ENCODE measurements around the gene SCN5A.
A peak's percentile ranks its signal among the peaks of the same experiment; 100 is the strongest.

SCN5A gene

GRCh38 chr3:38620236-38620635 lies 29.3 kb downstream of the SCN5A start:
- no peak for DNase-seq

GRCh38 chr3:38618343-38618742 lies 31.1 kb downstream of the SCN5A start:
- no peak for DNase-seq

GRCh38 chr3:38617586-38617985 lies 31.9 kb downstream of the SCN5A start:
- no peak for DNase-seq

- no peak for DNase-seq
These were observed 32.4 kb downstream of the SCN5A start for GRCh38 chr3:38617137-38617536.

DNA sequence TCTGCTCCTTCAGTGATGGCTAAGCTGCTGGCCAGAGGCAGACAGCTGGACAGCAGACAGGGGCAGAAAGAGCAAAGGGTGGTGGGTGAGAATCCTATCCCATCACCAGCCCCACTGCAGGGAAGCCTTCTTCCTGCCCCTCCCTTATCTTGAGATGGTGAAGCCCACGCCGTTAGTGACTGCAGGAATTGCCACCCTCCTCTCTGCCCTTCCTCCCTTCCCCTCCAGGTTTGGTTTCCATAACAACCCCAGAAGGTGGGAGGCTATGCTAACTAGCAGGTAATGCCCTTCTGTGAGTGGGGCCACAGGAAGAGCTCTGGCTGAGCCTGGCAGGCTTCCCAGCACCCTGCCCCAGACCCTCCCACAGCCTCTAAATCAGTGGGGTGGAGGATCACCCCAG lies 32.8 kb downstream of the SCN5A start:
- no peak for DNase-seq

- DNase-seq, result peak; percentile 9
These were observed 33.4 kb downstream of the SCN5A start for GRCh38 chr3:38616111-38616510.

GRCh38 chr3:38614651-38615352 lies 34.7 kb downstream of the SCN5A start:
- peak; percentile 11 for DNase-seq

DNA sequence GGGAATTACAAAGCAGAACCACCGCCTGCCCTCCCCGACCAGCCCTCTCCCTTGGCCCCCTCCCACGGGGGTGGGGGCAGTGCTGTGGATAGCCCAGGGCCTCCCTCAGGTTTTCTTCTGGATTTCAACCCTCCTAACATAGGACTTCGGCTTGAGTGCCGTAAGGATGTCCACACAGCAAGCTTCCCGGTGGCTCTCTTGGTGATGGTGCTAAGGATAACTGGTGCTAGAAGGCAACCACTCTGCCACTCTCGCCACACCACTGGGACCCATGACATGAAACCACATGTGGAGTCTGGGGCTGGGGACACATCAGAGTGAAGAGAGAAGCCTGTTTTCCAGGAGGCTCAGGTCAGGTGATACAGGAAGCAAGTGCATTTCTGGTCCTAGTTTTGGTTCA lies 35.4 kb downstream of the SCN5A start:
- DNase-seq, result peak; percentile 6

- DNase-seq, result peak; percentile 6
These were observed 36.1 kb downstream of the SCN5A start for GRCh38 chr3:38613426-38613825.

- peak; percentile 1 for DNase-seq
These were observed 37.6 kb downstream of the SCN5A start for GRCh38 chr3:38611866-38612265.

GRCh38 chr3:38610934-38611333 lies 38.6 kb downstream of the SCN5A start:
- DNase-seq, result peak; percentile 11

- DNase-seq, result no peak
These were observed 39.1 kb downstream of the SCN5A start for GRCh38 chr3:38610436-38610835.

DNA sequence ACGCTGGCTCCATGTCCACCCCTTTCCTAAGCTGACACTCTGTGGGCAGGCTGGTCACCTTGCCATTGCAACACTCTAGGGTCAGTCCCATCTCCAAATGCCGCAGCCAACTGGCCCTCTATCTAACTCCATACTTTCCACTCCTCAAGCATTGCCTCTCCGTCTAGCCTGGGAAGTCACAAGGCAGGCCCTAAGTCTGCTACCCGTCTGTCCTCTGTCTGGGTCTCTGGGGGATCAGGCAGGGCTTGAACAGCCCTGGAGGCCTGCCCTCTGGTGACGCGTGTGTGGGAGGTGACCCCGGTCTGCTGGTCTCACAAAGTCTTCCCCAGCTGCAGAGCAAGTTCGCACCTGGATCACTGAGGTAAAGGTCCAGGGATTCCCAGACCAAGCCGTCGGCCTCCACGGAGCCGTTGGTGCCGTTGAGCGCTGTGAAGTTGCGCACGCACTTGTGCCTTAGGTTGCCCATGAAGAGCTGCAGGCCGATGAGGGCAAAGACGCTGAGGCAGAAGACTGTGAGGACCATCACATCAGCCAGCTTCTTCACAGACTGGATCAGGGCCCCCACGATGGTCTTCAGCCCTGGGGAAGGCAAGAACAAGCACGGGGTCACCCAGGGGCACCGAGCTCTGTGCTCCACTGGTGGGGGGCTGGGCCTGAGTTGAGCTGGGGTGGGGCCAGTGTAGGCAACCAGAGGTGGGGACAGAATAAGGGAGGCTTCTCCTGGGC lies 39.9 kb downstream of the SCN5A start:
- peak; percentile 13 for DNase-seq

DNA sequence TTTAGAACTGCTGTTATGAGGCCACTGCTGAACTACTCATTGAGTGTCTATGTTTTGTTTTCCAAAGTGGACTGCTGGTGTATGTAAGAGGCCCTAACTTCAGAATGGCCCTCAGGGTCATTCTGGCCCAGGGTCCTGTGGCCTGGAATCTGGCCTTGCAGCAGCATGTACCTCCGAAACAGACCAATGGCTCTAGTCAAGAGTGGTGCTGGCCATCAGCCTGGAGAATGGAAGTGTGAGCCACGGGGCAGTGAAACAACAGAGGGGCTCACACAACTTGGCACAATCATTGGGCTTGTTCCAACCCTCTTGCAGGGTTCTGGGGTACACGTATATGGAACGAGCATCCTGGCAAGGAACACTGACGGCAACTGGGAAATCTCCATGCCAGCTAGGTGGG lies 40.5 kb downstream of the SCN5A start:
- DNase-seq, result no peak

DNA sequence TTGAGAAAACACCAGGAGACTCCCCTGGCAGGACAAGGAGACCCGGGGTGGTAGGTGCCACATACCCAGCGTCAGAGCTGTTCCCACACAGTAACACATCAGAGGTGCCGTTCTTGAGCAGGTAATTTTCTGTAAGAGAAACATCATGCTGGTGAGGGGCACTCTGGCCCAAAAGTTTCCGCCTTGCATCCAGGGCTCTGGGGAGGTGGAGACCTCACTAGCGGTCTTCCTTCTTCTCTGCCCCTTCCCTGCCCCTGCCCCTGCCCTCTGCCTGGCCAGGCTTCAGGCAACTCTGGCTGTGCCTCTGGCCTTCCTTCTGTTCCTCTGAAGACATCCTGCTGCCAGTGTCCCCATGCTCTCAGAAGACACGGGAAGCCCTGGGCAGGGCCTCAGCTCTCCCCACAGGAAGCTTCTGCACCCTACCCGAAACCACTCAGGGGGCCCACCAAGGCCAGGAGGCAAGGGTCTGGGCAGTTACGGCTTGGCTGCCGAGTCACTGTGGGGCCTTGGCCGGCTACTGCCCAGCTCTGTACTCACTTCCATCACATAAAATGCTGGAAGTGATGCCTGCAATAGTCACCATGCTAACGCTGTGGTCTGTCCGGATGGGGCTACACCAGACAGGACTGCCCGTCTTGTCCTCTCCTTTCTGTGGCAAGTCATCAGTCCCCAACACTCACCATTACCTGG lies 41.3 kb downstream of the SCN5A start:
- DNase-seq, result peak; percentile 3

GRCh38 chr3:38606561-38606960 lies 42.9 kb downstream of the SCN5A start:
- peak; percentile 6 for DNase-seq

GRCh38 chr3:38605981-38606380 lies 43.5 kb downstream of the SCN5A start:
- DNase-seq, result peak; percentile 3

DNA sequence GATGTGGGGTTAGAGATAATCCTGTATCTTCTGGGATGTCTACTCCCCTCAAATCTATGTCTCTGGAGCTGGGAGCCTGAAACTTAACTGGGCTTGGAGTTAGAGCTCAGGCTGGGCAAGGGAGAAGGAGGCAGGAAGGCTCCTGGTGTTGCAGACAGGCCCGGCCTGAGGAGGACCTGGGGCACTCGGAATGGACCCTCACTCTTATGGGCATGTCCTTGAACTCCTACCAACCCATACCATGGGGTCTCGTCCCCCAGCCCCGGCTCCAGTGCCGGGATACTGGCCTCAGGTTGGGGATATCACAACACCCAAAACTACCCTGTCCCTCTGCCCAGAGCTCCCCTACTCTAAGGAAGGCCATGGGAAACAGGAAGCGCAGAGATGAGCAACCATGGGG lies 45.2 kb downstream of the SCN5A start:
- DNase-seq, result no peak

- no peak for DNase-seq
These were observed 45.8 kb downstream of the SCN5A start for GRCh38 chr3:38603731-38604131.

- DNase-seq, result no peak
These were observed 46.8 kb downstream of the SCN5A start for GRCh38 chr3:38602576-38603250.

DNA sequence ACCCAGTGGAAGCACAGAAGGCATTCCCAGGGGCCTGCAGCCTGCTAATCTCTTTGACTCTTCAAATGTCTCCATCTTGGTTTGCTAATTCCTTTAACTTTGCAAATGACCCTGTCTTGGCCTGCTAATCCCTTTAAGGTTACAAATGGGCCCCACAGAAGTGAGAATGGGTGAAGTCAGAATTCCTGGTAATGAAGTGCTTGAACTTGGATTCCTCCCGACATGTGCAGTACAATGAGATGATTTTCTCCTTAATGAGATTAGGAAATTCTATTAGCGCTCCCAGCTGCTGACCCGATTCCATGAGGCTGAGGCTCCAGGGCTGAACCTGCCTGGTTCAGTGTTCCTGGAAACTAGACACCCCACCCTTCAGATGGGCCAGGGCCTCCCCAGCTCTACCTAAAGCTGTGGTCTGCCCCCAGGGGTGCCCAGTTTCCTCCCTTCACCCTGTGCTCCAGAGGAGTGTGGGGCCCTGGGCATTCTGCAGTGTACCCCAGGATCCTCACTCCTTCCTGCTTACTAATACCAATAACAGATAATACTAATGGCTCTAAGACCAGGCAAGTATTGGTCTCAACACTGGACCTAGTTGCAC lies 47.4 kb downstream of the SCN5A start:
- DNase-seq, result peak; percentile 2

- peak; percentile 1 for DNase-seq
These were observed 48.9 kb downstream of the SCN5A start for GRCh38 chr3:38600551-38600950.

GRCh38 chr3:38599886-38600285 lies 49.6 kb downstream of the SCN5A start:
- DNase-seq, result peak; percentile 10
